Type B pancreatic cell (in vitro differentiated cells): ENCODE data around the gene TOM1. TPM values are rescaled to one million over a fixed set of nuclear protein-coding genes. Genes with fewer than 3 reads are reported as not detected.

Experiments
- DNase-seq: peaks from one replicate; pipeline ENCODE4 v3.0.0; 2021; ENCODE audit warnings: mixed read lengths; ENCODE audit not compliant: unreplicated experiment; ENCODE audit errors: extremely low spot score
- H3K27ac Mint-ChIP-seq: 2 replicates; pipeline ENCODE4 v1.8.0; 2021; ENCODE audit warnings: mild to moderate bottlenecking, mixed read lengths
- H3K27me3 Mint-ChIP-seq: 2 replicates; pipeline ENCODE4 v1.8.0; 2021; ENCODE audit warnings: mixed read lengths
- H3K36me3 Mint-ChIP-seq: 2 replicates; pipeline ENCODE4 v1.8.0; 2021; ENCODE audit warnings: mixed read lengths
- H3K4me1 Mint-ChIP-seq: one replicate; pipeline ENCODE4 v1.8.0; 2021; ENCODE audit warnings: mixed read lengths; ENCODE audit not compliant: unreplicated experiment
- H3K4me3 Mint-ChIP-seq: 2 replicates; pipeline ENCODE4 v1.8.0; 2021; ENCODE audit warnings: mild to moderate bottlenecking, mixed read lengths
- H3K9me3 Mint-ChIP-seq: 2 replicates; pipeline ENCODE4 v1.8.0; 2021; ENCODE audit warnings: mixed read lengths
- total RNA-seq: library from RNA; stranded (reverse); gene quantifications from 2 replicates; pipeline ENCODE4 v1.2.1, GENCODE V29; 2021; ENCODE audit warnings: low replicate concordance
- TF ChIP-seq, protein P1 (sequence below): fragments of 200-600 bp; sonication (generic); conservative IDR thresholded peaks from 2 replicates; pipeline ENCODE4 v1.5.0; 2021; ENCODE audit warnings: antibody characterized with exemption, mild to moderate bottlenecking

TOM1 gene
- total RNA-seq, 1 donor from 2014 or later: 37.6 TPM

DNA sequence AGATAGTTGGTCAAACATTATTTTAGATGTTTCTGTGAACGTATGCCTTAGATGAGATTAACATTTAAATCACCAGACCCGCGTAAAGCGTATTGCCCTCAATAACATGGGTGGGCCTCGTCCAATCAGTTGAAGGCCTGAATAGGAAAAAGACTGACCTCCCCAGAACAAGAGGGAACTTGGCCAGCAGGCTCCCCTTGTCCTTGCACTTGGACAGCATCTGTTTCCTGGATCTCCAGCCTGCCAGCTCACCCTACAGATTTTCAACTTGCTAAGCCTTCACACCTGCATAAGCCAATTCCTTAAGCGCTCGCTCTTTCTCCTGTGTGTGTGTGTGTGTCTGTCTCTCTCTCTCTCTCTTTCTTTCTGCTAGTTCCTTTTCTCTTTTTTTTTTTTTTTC, 8.2 kb downstream of the TOM1 start:
- Mint-ChIP-seq H3K4me3 (no peak overlapping the region), H3K4me1 (peaks cover 43% of the 10 kb centered on the region), H3K27me3 (no peaks in the 10 kb centered on the region), H3K36me3 (no peaks in the 10 kb centered on the region), H3K9me3 (no peaks in the 10 kb centered on the region), H3K27ac (no peak overlapping the region)
- DNase-seq: peak; percentile 34
- TF ChIP-seq, protein P1, sequence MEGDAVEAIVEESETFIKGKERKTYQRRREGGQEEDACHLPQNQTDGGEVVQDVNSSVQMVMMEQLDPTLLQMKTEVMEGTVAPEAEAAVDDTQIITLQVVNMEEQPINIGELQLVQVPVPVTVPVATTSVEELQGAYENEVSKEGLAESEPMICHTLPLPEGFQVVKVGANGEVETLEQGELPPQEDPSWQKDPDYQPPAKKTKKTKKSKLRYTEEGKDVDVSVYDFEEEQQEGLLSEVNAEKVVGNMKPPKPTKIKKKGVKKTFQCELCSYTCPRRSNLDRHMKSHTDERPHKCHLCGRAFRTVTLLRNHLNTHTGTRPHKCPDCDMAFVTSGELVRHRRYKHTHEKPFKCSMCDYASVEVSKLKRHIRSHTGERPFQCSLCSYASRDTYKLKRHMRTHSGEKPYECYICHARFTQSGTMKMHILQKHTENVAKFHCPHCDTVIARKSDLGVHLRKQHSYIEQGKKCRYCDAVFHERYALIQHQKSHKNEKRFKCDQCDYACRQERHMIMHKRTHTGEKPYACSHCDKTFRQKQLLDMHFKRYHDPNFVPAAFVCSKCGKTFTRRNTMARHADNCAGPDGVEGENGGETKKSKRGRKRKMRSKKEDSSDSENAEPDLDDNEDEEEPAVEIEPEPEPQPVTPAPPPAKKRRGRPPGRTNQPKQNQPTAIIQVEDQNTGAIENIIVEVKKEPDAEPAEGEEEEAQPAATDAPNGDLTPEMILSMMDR: no peak

DNA sequence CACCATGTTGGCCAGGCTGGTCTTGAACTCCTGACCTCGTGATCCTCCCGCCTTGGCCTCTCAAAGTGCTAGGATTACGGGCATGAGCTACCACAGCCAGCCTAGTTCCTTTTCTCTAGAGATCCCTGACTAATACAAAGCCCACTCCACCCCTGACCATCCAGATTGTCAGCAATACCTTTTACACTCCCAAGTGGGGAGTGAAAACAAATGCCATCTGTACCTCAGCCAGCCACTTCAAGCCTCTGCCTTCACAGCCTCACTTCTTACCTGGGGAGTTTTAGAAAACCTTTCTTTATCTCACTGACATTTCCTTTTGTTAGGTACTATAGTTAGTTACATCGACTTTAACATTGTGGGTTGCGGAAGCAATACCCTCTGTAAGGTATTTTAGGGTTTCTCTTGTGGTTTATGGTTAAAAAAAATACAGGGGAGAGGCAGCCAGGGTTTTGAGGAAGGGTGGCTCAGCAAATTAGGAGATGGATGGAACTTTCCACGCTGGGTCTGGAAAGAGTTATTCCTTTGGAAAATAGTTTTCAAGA, 8.9 kb downstream of the TOM1 start:
- H3K4me3 Mint-ChIP-seq: no peak overlapping the region
- peaks cover 44% of the 10 kb centered on the region for H3K4me1 Mint-ChIP-seq
- H3K27ac Mint-ChIP-seq: no peak overlapping the region
- TF ChIP-seq, protein P1: no peak
- no peaks in the 10 kb centered on the region for H3K9me3 Mint-ChIP-seq
- no peaks in the 10 kb centered on the region for H3K27me3 Mint-ChIP-seq
- H3K36me3 Mint-ChIP-seq: no peaks in the 10 kb centered on the region
- peak; percentile 18 for DNase-seq

- H3K4me3 Mint-ChIP-seq: peak overlapping the region; percentile 76
- no peaks in the 10 kb centered on the region for H3K36me3 Mint-ChIP-seq
- peaks cover 47% of the 10 kb centered on the region for H3K4me1 Mint-ChIP-seq
- H3K9me3 Mint-ChIP-seq: no peaks in the 10 kb centered on the region
- H3K27ac Mint-ChIP-seq: peak overlapping the region; percentile 86
- H3K27me3 Mint-ChIP-seq: no peaks in the 10 kb centered on the region
- TF ChIP-seq, protein P1: peak; percentile 30
- DNase-seq: no peak
Observed at GRCh38 chr22:35310556-35311550, 11.2 kb downstream of the TOM1 start.

DNA sequence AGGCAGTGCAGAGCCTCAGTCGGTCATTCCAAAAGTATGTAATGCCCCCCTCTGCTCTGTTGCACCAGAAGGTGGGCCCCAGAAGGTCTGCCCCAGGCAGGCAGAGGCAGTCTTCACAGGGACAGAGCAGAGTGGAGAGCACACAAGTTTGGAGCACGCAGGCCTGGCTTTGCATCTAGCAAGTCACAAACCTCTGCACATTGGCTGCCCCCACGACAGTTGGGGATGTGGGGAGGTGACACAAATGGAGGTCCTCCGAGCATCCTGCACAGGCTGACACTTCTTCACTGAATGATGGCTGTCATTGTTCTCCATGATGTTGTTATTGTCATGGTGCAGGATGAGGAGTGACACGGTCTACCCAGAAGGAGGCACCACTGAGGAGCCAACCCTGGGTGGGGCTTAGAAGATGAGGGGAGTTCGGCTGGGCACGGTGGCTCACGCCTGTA, 11.9 kb downstream of the TOM1 start:
- peaks cover 43% of the 10 kb centered on the region for H3K4me1 Mint-ChIP-seq
- TF ChIP-seq, protein P1: peak; percentile 1
- no peaks in the 10 kb centered on the region for H3K36me3 Mint-ChIP-seq
- H3K9me3 Mint-ChIP-seq: no peaks in the 10 kb centered on the region
- DNase-seq: no peak
- no peak overlapping the region for H3K27ac Mint-ChIP-seq
- no peak overlapping the region for H3K4me3 Mint-ChIP-seq
- no peaks in the 10 kb centered on the region for H3K27me3 Mint-ChIP-seq

GRCh38 chr22:35312198-35313059, 12.7 kb downstream of the TOM1 start:
- TF ChIP-seq, protein P1: no peak
- no peaks in the 10 kb centered on the region for H3K9me3 Mint-ChIP-seq
- H3K27ac Mint-ChIP-seq: peak overlapping the region; percentile 66
- H3K4me1 Mint-ChIP-seq: peaks cover 34% of the 10 kb centered on the region
- no peak for DNase-seq
- H3K36me3 Mint-ChIP-seq: no peaks in the 10 kb centered on the region
- no peak overlapping the region for H3K4me3 Mint-ChIP-seq
- no peaks in the 10 kb centered on the region for H3K27me3 Mint-ChIP-seq
